Mucosa of descending colon (tissue), 3 donors: ENCODE data around the gene ZNHIT3. TPM values are rescaled to one million over a fixed set of nuclear protein-coding genes. Genes with fewer than 3 reads are reported as not detected.
A peak's percentile ranks its signal among the peaks of the same experiment; 100 is the strongest.

ENCODE experiments used
- ATAC-seq: fragments of 200-7000 bp; cut with Tn5 transposase; one replicate; pipeline ENCODE4 v1.9.1; 2020; ENCODE audit warnings: mild to moderate bottlenecking, moderate library complexity
- DNase-seq, 3 donors: peaks; one replicate each; pipeline ENCODE4 v3.0.0-alpha.2; 2020
- H3K36me3 ChIP-seq: fragments of 200-600 bp; one replicate; pipeline ENCODE4 v1.8.0; 2021; ENCODE audit warnings: low read depth, mild to moderate bottlenecking
- H3K4me1 ChIP-seq: fragments of 200-600 bp; one replicate; pipeline ENCODE4 v1.8.0; 2021; ENCODE audit warnings: low read depth, mild to moderate bottlenecking
- H3K4me3 ChIP-seq: fragments of 200-600 bp; one replicate; pipeline ENCODE4 v1.8.0; 2021; ENCODE audit warnings: mild to moderate bottlenecking
- H3K9me3 ChIP-seq: fragments of 200-600 bp; one replicate; pipeline ENCODE4 v1.8.0; 2021; ENCODE audit warnings: mild to moderate bottlenecking
- intact Hi-C, 2 donors: fragments of 100-400 bp; cut with DNase I in 1 of 2; cut with micrococcal nuclease in 1 of 2; formaldehyde crosslinking; loops; one replicate each; pipeline versions ENCODE4 v1.11.0 to v1.11.1; 2022; cut with DNase I, micrococcal nuclease
- total RNA-seq, 3 donors: library from RNA; stranded (reverse); fragmentation: NEBNext Ultra II Directional in 2 of 3; extraction: Animal tissue kit (Norgen Biotek cat#: 25700) in 2 of 3; gene quantifications; one replicate each; pipeline versions ENCODE4 v1.2.1 to v1.2.4, GENCODE V29; 2021 to 2023
- TF ChIP-seq, protein P1 (sequence below): fragments of 200-600 bp; IDR thresholded peaks from one replicate; pipeline ENCODE4 v1.8.0; 2022; ENCODE audit warnings: antibody characterized with exemption, mild to moderate bottlenecking
- donor health status: DM: no; HTN: no; CAD: no; lungs with moderate emphysema.
- donor health status: DM: no; HTN: no; CAD: no.
- donor health status: DM: no; HTN: yes; CAD: no.

Gene ZNHIT3
- total RNA-seq, 3 donors from 2014 or later = 19.8 to 28.0 (median 21.2) TPM

DNA sequence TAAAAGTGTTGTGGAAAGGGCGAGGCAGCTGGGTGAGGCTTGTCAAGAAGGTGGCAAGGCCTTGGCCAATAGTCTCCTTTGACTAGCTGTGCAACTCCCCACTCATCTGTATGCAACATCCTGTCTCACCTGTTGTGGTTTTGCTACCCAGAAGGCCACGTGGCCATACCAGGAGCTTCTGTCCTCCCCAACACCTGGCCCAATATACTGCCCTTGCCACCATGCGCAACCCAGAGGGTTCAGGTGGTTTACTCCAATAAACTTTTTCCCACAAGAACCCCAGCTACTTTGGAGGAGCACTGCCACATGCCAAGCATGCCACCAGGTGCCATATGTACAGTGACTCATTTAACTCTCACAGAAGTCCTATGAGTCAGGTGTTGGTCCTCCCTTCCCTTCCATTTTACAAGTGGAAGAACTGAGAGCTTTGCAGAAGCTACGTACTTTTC is 38.0 kb downstream of the ZNHIT3 start:
- intact Hi-C loops = no loop called here
- TF ChIP-seq, protein P1, sequence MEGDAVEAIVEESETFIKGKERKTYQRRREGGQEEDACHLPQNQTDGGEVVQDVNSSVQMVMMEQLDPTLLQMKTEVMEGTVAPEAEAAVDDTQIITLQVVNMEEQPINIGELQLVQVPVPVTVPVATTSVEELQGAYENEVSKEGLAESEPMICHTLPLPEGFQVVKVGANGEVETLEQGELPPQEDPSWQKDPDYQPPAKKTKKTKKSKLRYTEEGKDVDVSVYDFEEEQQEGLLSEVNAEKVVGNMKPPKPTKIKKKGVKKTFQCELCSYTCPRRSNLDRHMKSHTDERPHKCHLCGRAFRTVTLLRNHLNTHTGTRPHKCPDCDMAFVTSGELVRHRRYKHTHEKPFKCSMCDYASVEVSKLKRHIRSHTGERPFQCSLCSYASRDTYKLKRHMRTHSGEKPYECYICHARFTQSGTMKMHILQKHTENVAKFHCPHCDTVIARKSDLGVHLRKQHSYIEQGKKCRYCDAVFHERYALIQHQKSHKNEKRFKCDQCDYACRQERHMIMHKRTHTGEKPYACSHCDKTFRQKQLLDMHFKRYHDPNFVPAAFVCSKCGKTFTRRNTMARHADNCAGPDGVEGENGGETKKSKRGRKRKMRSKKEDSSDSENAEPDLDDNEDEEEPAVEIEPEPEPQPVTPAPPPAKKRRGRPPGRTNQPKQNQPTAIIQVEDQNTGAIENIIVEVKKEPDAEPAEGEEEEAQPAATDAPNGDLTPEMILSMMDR = no peak
- Histone ChIP-seq H3K4me3 (no peak overlapping the region), H3K36me3 (no peaks in the 10 kb centered on the region), H3K4me1 (no peaks in the 10 kb centered on the region), H3K9me3 (no peaks in the 10 kb centered on the region)
- ATAC-seq (peak; percentile 73), DNase-seq (no peak)

DNA sequence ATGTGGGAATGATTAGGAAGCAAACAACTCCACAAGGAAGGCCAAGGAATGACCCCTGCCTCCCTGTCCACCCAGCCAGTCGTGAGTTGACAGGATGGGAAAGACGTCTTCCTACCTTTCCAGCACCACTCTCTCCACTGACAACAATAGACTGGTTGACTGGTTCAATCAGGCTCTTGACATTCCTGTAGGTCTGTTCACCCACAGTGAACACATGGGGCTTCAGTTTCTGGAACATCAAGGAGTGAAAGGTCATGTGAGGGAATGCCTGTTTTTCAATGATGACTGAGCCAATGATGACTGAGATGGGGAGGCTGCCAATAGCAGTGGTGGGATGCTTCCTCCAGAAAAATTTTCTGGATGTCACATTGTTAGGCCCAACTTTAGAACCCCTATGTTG is 38.6 kb downstream of the ZNHIT3 start:
- TF ChIP-seq, protein P1 = no peak
- Histone ChIP-seq H3K36me3 (no peaks in the 10 kb centered on the region), H3K4me3 (no peak overlapping the region), H3K4me1 (no peaks in the 10 kb centered on the region), H3K9me3 (no peaks in the 10 kb centered on the region)
- intact Hi-C loops = no loop called here
- ATAC-seq = no peak
- DNase-seq = no peak

DNA sequence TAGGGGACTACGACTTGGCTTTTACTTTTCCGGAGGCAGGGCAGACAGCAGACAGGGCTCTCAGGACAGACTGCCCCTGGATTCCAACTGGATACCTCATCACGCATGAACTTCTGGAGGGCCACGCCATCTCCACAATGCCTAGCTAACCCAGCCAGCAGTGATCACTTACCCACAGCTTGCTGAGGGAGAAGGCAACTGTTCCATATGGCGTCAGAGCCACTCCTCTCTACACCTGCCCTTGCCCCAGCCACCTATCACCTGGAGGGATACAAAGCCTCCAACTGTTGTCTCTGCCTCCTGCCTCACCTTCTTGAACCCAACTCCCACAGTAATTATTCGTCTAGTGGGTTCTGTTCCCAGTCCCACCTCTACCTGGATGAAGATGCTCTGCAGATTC is 39.4 kb downstream of the ZNHIT3 start:
- no peaks in the 10 kb centered on the region for H3K4me1 ChIP-seq
- TF ChIP-seq, protein P1 = no peak
- intact Hi-C loops = no loop called here
- no peak overlapping the region for H3K4me3 ChIP-seq
- no peaks in the 10 kb centered on the region for H3K9me3 ChIP-seq
- no peaks in the 10 kb centered on the region for H3K36me3 ChIP-seq
- no peak for DNase-seq
- no peak for ATAC-seq

DNA sequence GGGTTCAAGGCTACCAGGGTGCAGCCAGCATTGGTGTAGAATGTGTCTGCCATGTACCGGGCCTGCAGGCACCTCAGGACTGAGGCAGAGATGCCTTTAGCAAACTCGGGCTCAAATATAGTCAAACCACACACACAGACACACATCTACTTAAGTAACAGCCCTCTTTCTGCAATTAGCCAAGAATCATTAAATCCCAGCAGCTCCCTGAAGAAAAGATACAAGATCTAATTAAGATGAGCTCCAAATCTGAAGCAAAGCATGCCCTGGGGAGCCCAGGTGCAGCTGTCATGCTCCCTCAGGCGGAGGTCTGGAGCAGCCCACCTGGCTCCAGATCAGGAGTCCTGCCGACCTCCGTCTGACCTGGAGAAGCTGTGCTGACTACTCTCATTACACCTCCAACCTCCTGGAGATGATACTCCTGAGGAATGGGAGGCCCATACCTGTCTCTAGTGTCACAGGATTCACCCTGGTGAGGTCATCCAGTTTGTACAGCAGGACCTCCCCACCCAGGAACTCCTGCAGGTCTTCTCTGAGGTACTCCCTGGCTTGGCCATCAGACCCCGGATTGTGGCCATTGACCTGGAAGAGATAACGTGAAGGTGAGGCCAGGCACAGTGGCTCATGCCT is 41.3 kb downstream of the ZNHIT3 start:
- Histone ChIP-seq H3K4me3 (no peak overlapping the region), H3K36me3 (no peaks in the 10 kb centered on the region), H3K4me1 (no peaks in the 10 kb centered on the region), H3K9me3 (no peaks in the 10 kb centered on the region)
- intact Hi-C loops = no loop called here
- ATAC-seq (no peak), DNase-seq (no peak)
- TF ChIP-seq, protein P1 = no peak

DNA sequence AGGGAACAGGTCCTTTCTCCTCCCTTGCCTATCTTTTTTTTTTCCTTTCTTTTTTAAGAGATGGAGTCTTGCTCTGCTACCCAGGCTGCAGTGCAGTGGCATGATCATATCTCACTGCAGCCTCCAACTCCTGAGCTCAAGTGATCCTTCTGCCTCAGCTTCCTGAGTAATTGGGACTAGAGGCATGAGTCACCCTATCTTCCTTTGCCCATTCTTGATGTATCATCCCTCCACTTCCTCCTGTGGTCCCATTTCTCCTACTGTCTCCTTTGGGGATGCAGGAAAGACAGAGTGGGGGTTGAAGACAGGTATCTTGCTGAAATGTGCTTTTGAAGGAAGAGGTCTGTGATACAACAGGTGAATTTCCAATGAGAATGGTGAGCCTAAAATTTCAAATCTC is 42.6 kb downstream of the ZNHIT3 start:
- H3K4me1 ChIP-seq = no peaks in the 10 kb centered on the region
- H3K36me3 ChIP-seq = no peaks in the 10 kb centered on the region
- no peaks in the 10 kb centered on the region for H3K9me3 ChIP-seq
- intact Hi-C loops = no loop called here
- DNase-seq = no peak
- TF ChIP-seq, protein P1 = no peak
- no peak overlapping the region for H3K4me3 ChIP-seq
- no peak for ATAC-seq
